ENCODE data around the gene TRRAP. TPM values are rescaled to one million over a fixed set of nuclear protein-coding genes. Genes with fewer than 3 reads are reported as not detected.

The TRRAP gene
- total RNA-seq, 2 experiments from 2014 or later = 44.5 to 46.5 TPM

DNA sequence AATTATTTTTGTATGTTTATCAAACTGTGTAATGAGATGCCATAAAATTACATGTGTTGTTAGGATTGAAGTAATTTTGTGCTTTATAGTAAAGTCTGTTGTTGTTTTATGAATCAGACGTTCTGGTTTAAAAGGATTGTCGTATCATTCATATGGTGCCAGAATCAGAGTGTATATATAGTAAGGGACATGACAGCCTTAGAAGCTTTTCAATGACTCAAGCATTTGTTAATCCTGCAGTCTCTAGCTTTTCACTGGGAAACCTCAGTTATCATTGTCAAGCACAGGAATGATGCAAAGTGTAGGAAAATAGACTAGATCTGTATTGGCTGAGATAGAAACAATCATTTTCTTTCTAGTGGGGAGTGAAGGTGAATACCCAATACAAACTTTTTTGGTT is 57.5 kb downstream of the TRRAP start:
- H3K27me3 Mint-ChIP-seq = no peaks in the 10 kb centered on the region
- H3K4me3 Mint-ChIP-seq = no peak overlapping the region
- no peak for DNase-seq
- H3K27ac Mint-ChIP-seq = no peak overlapping the region
- H3K9me3 Mint-ChIP-seq = no peaks in the 10 kb centered on the region
- H3K36me3 Mint-ChIP-seq = peaks cover 23% of the 10 kb centered on the region
- peaks cover 1% of the 10 kb centered on the region for H3K4me1 Mint-ChIP-seq

- H3K27ac Mint-ChIP-seq = no peak overlapping the region
Measured at GRCh38 chr7:98943336-98943735, 65.0 kb downstream of the TRRAP start.

DNA sequence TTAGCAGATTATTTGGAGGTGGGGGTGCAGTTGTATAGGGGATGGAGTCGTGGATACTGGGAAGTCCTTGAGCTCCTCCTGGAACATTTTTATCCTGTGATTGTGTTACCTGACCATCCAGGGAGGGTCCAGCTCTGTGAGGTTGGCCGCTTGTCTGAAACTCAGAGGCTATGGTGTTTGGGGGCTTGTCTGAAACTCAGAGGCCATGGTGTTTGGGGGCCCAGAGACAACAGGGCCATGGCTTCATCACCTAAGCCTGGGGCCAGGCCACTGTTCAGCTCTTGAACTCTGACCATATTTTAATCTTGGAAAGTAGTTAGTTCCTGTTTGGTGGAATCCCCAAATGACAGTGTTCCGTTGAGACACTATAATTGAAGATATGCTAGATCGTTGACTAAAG is 66.1 kb downstream of the TRRAP start:
- Mint-ChIP-seq H3K27ac (no peak overlapping the region), H3K27me3 (no peaks in the 10 kb centered on the region), H3K4me1 (no peaks in the 10 kb centered on the region), H3K9me3 (no peaks in the 10 kb centered on the region), H3K4me3 (no peak overlapping the region), H3K36me3 (peaks cover 13% of the 10 kb centered on the region)
- no peak for DNase-seq

More at GRCh38 chr7:98943336-98943735, 65.0 kb downstream of the TRRAP start:
- Mint-ChIP-seq H3K9me3 (no peaks in the 10 kb centered on the region), H3K4me1 (no peaks in the 10 kb centered on the region), H3K27me3 (no peaks in the 10 kb centered on the region), H3K36me3 (peaks cover 13% of the 10 kb centered on the region), H3K4me3 (no peak overlapping the region)
- no peak for DNase-seq

DNA sequence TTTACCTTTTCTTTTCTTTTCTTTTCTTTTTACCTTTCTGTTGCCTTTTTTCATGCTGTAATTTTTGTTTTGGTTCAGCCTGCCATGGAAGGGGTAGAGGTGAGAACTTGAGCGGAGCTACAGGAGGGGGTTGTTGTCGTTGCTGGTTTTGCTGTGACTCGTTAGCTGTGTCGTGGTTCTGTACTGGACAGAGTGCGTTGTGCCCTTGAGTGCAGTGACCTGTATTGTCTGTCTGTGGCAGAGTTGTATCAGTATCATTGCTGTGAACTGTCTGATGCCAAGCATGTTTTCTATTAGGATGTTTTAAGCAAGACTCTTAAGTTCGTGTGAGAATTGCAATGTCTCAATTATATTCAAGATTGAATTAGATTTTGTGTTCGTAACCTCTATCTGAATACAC is 67.5 kb downstream of the TRRAP start:
- no peaks in the 10 kb centered on the region for H3K4me1 Mint-ChIP-seq
- no peak overlapping the region for H3K4me3 Mint-ChIP-seq
- no peak for DNase-seq
- no peaks in the 10 kb centered on the region for H3K9me3 Mint-ChIP-seq
- peaks cover 15% of the 10 kb centered on the region for H3K36me3 Mint-ChIP-seq
- no peaks in the 10 kb centered on the region for H3K27me3 Mint-ChIP-seq
- no peak overlapping the region for H3K27ac Mint-ChIP-seq

DNA sequence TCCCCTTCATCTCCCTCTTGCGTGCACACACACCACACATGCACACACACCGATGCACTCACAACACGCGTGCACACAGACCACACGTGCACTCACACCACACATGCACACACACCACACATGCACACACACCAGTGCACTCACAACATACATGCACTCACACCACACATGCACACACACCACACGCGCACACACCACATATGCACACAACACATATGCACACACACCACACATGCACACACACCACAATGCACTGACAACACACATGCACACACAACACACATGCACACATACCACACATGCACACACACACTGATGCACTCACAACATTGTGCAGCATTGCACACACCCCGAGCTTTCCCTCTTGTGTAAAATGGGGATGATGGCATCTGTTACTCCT is 68.1 kb downstream of the TRRAP start:
- Mint-ChIP-seq H3K36me3 (peaks cover 15% of the 10 kb centered on the region), H3K4me1 (no peaks in the 10 kb centered on the region), H3K27ac (no peak overlapping the region), H3K9me3 (no peaks in the 10 kb centered on the region), H3K4me3 (no peak overlapping the region), H3K27me3 (no peaks in the 10 kb centered on the region)
- DNase-seq = no peak

DNA sequence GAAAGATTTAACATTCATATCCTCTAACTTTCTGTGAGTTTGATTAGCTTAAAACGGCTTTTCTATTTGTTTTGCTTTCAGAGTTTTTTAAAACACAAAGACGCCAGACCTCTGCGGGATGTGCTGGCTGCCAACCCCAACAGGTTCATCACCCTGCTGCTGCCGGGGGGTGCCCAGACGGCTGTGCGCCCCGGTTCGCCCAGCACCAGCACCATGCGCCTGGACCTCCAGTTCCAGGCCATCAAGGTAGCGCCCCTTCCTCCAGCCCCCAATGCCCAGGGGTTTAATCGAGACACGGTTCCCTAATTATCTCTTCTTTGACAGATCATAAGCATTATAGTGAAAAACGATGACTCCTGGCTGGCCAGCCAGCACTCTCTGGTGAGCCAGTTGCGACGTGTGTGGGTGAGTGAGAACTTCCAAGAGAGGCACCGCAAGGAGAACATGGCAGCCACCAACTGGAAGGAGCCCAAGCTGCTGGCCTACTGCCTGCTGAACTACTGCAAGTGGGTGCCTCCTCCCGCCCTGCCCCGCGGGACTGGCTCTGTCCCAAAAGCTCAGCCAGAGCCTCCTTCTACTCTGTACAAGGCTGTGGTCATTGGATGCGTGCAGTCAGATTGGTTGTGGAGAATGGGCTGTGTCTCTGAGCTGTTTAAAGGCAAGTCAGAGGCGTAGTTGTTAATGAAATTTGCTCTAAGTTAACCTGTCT is 71.2 kb downstream of the TRRAP start:
- peaks cover 20% of the 10 kb centered on the region for H3K36me3 Mint-ChIP-seq
- H3K9me3 Mint-ChIP-seq = no peaks in the 10 kb centered on the region
- no peak overlapping the region for H3K27ac Mint-ChIP-seq
- no peaks in the 10 kb centered on the region for H3K27me3 Mint-ChIP-seq
- no peak overlapping the region for H3K4me3 Mint-ChIP-seq
- no peaks in the 10 kb centered on the region for H3K4me1 Mint-ChIP-seq
- DNase-seq = no peak

- H3K27me3 Mint-ChIP-seq = no peaks in the 10 kb centered on the region
- no peak overlapping the region for H3K27ac Mint-ChIP-seq
- DNase-seq = no peak
- H3K4me3 Mint-ChIP-seq = no peak overlapping the region
- no peaks in the 10 kb centered on the region for H3K9me3 Mint-ChIP-seq
- H3K36me3 Mint-ChIP-seq = peaks cover 30% of the 10 kb centered on the region
- H3K4me1 Mint-ChIP-seq = no peaks in the 10 kb centered on the region
Measured at GRCh38 chr7:98955992-98956391, 77.7 kb downstream of the TRRAP start.

DNA sequence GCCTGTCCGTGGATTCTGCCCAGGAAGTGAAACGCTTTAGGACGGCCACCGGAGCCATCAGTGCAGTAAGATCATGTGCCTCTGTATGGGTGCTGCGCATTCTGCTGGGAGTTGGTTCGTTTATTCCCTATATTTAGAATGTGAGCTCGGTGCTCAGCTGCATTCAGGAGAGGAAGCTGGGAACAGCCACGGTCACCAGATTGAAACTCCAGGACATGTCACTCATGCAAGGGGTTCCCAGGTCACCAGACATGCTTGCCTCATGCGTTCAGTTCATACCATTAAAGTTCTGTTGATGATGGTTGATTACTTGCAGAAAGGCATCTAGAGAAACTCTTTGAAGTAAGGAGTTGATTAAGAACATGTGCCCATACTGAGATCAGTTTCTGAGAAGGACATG is 78.1 kb downstream of the TRRAP start:
- no peak for DNase-seq
- Mint-ChIP-seq H3K36me3 (peaks cover 32% of the 10 kb centered on the region), H3K27ac (no peak overlapping the region), H3K27me3 (no peaks in the 10 kb centered on the region), H3K4me1 (no peaks in the 10 kb centered on the region), H3K4me3 (no peak overlapping the region), H3K9me3 (no peaks in the 10 kb centered on the region)

GRCh38 chr7:98956937-98957336 is 78.6 kb downstream of the TRRAP start:
- no peak for DNase-seq
- Mint-ChIP-seq H3K4me1 (no peaks in the 10 kb centered on the region), H3K9me3 (no peaks in the 10 kb centered on the region), H3K27me3 (no peaks in the 10 kb centered on the region), H3K36me3 (peaks cover 30% of the 10 kb centered on the region), H3K4me3 (no peak overlapping the region), H3K27ac (peak overlapping the region; percentile 39)

GRCh38 chr7:98957766-98958165 is 79.4 kb downstream of the TRRAP start:
- Mint-ChIP-seq H3K27me3 (no peaks in the 10 kb centered on the region), H3K4me3 (no peak overlapping the region), H3K36me3 (peaks cover 33% of the 10 kb centered on the region), H3K9me3 (no peaks in the 10 kb centered on the region), H3K4me1 (no peaks in the 10 kb centered on the region), H3K27ac (no peak overlapping the region)
- no peak for DNase-seq

DNA sequence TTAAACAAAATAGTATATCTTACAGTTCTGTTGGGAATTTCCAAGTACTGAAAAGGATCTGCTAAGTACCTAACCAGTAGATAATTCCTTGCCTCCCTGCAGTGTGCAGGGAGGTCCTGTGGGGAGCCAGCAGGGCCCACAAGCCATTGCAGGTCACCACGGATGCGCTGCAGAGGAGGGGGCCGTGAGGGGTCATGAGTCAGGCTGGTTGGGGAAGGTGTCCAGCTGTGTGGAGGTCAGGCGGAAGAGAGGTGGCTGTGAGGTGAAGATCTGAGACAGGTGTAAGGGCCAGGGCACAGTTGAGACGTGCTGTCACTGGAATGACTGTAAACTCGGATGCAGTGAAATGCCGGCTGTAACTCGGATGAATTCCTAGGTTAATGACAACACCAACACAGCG is 80.6 kb downstream of the TRRAP start:
- Mint-ChIP-seq H3K4me1 (no peaks in the 10 kb centered on the region), H3K36me3 (peaks cover 30% of the 10 kb centered on the region), H3K4me3 (no peak overlapping the region), H3K27ac (no peak overlapping the region), H3K27me3 (no peaks in the 10 kb centered on the region), H3K9me3 (no peaks in the 10 kb centered on the region)
- no peak for DNase-seq

DNA sequence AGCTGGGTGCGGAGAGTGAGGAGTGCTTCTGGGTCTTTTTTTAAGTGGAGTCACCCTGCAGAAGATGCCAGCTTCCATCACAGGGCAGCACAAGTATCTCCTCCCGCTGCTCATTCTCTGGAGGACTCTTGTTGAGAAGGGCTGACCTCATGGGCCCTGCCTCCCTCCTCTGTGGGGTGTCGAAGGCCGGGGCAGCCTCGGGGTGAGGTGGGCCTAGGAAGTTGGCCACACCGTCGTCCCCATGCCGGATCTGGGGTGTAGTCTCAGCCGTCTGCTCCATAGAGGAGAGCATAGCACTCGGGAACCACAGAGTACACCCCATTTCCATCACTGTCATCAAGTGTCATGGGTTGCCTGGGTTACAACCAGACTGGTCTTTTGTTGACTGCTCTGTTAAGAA is 85.0 kb downstream of the TRRAP start:
- H3K27ac Mint-ChIP-seq = no peak overlapping the region
- peaks cover 29% of the 10 kb centered on the region for H3K36me3 Mint-ChIP-seq
- no peak overlapping the region for H3K4me3 Mint-ChIP-seq
- H3K4me1 Mint-ChIP-seq = no peaks in the 10 kb centered on the region
- DNase-seq = no peak
- H3K9me3 Mint-ChIP-seq = no peaks in the 10 kb centered on the region
- H3K27me3 Mint-ChIP-seq = no peaks in the 10 kb centered on the region

DNA sequence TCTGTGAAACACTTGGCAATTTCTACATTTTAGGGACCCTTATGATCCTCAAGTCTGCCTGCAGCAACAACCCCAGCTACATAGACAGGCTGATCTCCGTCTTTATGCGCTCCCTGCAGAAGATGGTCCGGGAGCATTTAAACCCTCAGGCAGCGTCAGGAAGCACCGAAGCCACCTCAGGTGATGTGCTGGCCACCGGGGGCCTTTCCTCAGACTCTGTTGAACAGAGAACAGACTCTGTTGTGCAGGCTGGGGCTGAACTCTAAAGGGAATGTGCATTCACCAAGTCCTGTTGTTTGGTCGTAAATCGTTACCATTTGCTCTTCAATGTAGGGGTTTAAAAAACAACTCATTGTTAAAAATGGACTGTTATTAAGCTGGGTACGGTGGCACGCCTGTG is 86.3 kb downstream of the TRRAP start:
- H3K4me3 Mint-ChIP-seq = no peak overlapping the region
- H3K4me1 Mint-ChIP-seq = no peaks in the 10 kb centered on the region
- H3K27ac Mint-ChIP-seq = no peak overlapping the region
- no peaks in the 10 kb centered on the region for H3K27me3 Mint-ChIP-seq
- H3K9me3 Mint-ChIP-seq = no peaks in the 10 kb centered on the region
- DNase-seq = no peak
- peaks cover 27% of the 10 kb centered on the region for H3K36me3 Mint-ChIP-seq

DNA sequence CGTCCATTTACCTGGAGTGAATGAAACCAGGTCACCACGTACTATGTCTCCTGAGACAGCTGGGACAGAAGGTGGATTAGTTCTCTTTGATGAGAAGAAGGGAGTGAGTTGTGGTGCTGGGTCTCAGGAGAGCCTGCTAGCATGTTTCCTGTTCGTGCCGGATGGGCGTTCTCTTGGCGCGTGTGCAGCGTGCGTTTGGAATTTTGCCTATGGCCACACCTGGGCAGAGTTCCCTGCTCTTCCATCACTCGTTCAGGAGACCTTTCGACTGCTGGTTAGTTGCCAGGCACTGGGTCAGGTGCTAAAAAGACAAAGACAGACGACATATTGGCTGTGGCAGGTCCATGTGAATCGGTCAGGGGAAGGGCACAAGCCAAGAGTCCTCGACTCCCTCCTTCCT is 90.3 kb downstream of the TRRAP start:
- no peak overlapping the region for H3K4me3 Mint-ChIP-seq
- H3K27ac Mint-ChIP-seq = no peak overlapping the region
- H3K36me3 Mint-ChIP-seq = peaks cover 19% of the 10 kb centered on the region
- no peak for DNase-seq
- no peaks in the 10 kb centered on the region for H3K9me3 Mint-ChIP-seq
- no peaks in the 10 kb centered on the region for H3K4me1 Mint-ChIP-seq
- H3K27me3 Mint-ChIP-seq = no peaks in the 10 kb centered on the region

DNA sequence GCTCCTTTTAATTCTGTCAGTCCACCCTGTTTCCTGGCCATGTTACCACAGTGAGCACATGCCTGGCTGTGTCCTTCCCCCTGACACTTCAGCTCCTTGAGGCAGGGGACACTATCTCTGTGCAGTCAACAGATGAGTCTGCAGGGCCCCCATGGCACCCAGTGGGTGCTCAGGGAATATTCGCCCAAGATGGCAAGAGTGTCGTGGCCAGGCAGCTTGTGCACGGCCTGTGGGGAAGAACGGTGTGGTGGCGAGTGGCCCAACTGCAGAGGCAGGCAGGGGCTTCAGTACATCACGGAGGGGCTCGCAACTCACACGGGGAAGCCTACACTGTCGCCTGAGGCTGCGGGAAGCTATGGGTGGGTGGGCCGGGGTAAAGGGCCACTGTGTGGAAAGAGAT is 91.1 kb downstream of the TRRAP start:
- no peak for DNase-seq
- H3K9me3 Mint-ChIP-seq = no peaks in the 10 kb centered on the region
- H3K36me3 Mint-ChIP-seq = peaks cover 15% of the 10 kb centered on the region
- no peaks in the 10 kb centered on the region for H3K27me3 Mint-ChIP-seq
- no peak overlapping the region for H3K4me3 Mint-ChIP-seq
- H3K27ac Mint-ChIP-seq = no peak overlapping the region
- no peaks in the 10 kb centered on the region for H3K4me1 Mint-ChIP-seq

GRCh38 chr7:98970016-98970615 is 91.8 kb downstream of the TRRAP start:
- peaks cover 13% of the 10 kb centered on the region for H3K36me3 Mint-ChIP-seq

More at GRCh38 chr7:98970016-98970615, 91.8 kb downstream of the TRRAP start:
- Mint-ChIP-seq H3K4me1 (no peaks in the 10 kb centered on the region), H3K27ac (no peak overlapping the region), H3K27me3 (no peaks in the 10 kb centered on the region), H3K4me3 (no peak overlapping the region), H3K9me3 (no peaks in the 10 kb centered on the region)
- DNase-seq = no peak

Data from activated naive CD8-positive, alpha-beta T cell treated with anti-CD3 and anti-CD28 coated beads for 36 hours (primary cell).